ENCODE measurements around the gene TMEM205.

Gene TMEM205

DNA sequence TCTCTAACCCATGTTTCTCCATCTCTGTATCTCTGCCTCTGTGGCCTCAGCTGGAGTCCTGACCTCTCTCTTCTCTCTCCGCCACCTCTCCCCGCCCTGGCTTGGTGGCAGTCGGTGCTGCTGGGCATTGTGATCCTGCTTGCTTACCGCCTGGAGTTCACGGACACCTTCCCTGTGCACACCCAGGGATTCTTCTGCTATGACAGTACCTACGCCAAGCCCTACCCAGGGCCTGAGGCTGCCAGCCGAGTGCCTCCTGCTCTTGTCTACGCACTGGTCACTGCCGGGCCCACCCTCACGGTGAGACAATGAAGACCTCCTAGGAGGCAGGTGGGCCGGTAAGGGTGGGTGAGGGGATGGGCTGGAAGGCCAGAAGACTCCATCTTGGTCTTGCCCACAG is 13.4 kb upstream of the TMEM205 start:
- no peaks in the 10 kb centered on the region for H3K27me3 ChIP-seq (ENCODE audit: low read length)
- H3K4me2 ChIP-seq (ENCODE audit: low read depth, low read length, poor library complexity, severe bottlenecking) = no peak overlapping the region
- H3F3A ChIP-seq (ENCODE audit: insufficient read depth) = no peaks in the 10 kb centered on the region
- H4K20me1 ChIP-seq (ENCODE audit: low read depth, low read length) = no peaks in the 10 kb centered on the region; the same call in 1 of the 2 replicates
- H3K4me3 ChIP-seq (ENCODE audit: insufficient read depth, low read length, poor library complexity, severe bottlenecking) = no peak overlapping the region
- H3K27ac ChIP-seq (ENCODE audit: low read depth, low read length) = no peak overlapping the region
- H2AFZ ChIP-seq (ENCODE audit: low read depth, low read length, severe bottlenecking) = no peak overlapping the region
- H3K9ac ChIP-seq (ENCODE audit: low read length) = no peak overlapping the region
- no peaks in the 10 kb centered on the region for H3K36me3 ChIP-seq (ENCODE audit: low read length)
- no peaks in the 10 kb centered on the region for H3K9me2 ChIP-seq (replicated peaks; ENCODE audit: insufficient read depth, low read length)
- no peak for TF ChIP-seq EZH2phosphoT487 (conservative IDR thresholded peaks at IDR 0.05; ENCODE audit: low read length)
- TF ChIP-seq CTCF (IDR thresholded peaks at IDR 0.05; ENCODE audit: insufficient read depth, low read length, poor library complexity, severe bottlenecking) = no peak
- no peaks in the 10 kb centered on the region for H3K79me2 ChIP-seq (ENCODE audit: insufficient read depth, low read length)
- no peaks in the 10 kb centered on the region for H3K9me3 ChIP-seq (ENCODE audit: insufficient read depth, low read length)

- no peaks in the 10 kb centered on the region for H3K27me3 ChIP-seq (ENCODE audit: low read length)
- H3K9me3 ChIP-seq (ENCODE audit: insufficient read depth, low read length) = no peaks in the 10 kb centered on the region
- no peak overlapping the region for H3K4me3 ChIP-seq (ENCODE audit: insufficient read depth, low read length, poor library complexity, severe bottlenecking)
- no peak overlapping the region for H3K27ac ChIP-seq (ENCODE audit: low read depth, low read length)
- H3K9me2 ChIP-seq (replicated peaks; ENCODE audit: insufficient read depth, low read length) = no peaks in the 10 kb centered on the region
- no peaks in the 10 kb centered on the region for H3F3A ChIP-seq (ENCODE audit: insufficient read depth)
- H3K79me2 ChIP-seq (ENCODE audit: insufficient read depth, low read length) = no peaks in the 10 kb centered on the region
- TF ChIP-seq CTCF (IDR thresholded peaks at IDR 0.05; ENCODE audit: insufficient read depth, low read length, poor library complexity, severe bottlenecking) (no peak), EZH2phosphoT487 (conservative IDR thresholded peaks at IDR 0.05; ENCODE audit: low read length) (no peak)
- H3K36me3 ChIP-seq (ENCODE audit: low read length) = no peaks in the 10 kb centered on the region
- H3K9ac ChIP-seq (ENCODE audit: low read length) = no peak overlapping the region
- H3K4me2 ChIP-seq (ENCODE audit: low read depth, low read length, poor library complexity, severe bottlenecking) = no peak overlapping the region
- H4K20me1 ChIP-seq (ENCODE audit: low read depth, low read length) = no peaks in the 10 kb centered on the region; the same call in 1 of the 2 replicates
- H2AFZ ChIP-seq (ENCODE audit: low read depth, low read length, severe bottlenecking) = no peak overlapping the region
Observed at GRCh38 chr19:11356676-11357550, 10.8 kb upstream of the TMEM205 start.

- H3K79me2 ChIP-seq (ENCODE audit: insufficient read depth, low read length) = no peaks in the 10 kb centered on the region
- TF ChIP-seq CTCF (IDR thresholded peaks at IDR 0.05; ENCODE audit: insufficient read depth, low read length, poor library complexity, severe bottlenecking) (no peak), EZH2phosphoT487 (conservative IDR thresholded peaks at IDR 0.05; ENCODE audit: low read length) (no peak)
- H4K20me1 ChIP-seq (ENCODE audit: low read depth, low read length) = no peaks in the 10 kb centered on the region; the same call in 1 of the 2 replicates
- no peak overlapping the region for H3K9ac ChIP-seq (ENCODE audit: low read length)
- no peaks in the 10 kb centered on the region for H3K27me3 ChIP-seq (ENCODE audit: low read length)
- no peak overlapping the region for H3K4me2 ChIP-seq (ENCODE audit: low read depth, low read length, poor library complexity, severe bottlenecking)
- H3K36me3 ChIP-seq (ENCODE audit: low read length) = no peaks in the 10 kb centered on the region
- no peak overlapping the region for H3K4me3 ChIP-seq (ENCODE audit: insufficient read depth, low read length, poor library complexity, severe bottlenecking)
- H3K27ac ChIP-seq (ENCODE audit: low read depth, low read length) = no peak overlapping the region
- no peaks in the 10 kb centered on the region for H3K9me3 ChIP-seq (ENCODE audit: insufficient read depth, low read length)
- H3F3A ChIP-seq (ENCODE audit: insufficient read depth) = no peaks in the 10 kb centered on the region
- no peak overlapping the region for H2AFZ ChIP-seq (ENCODE audit: low read depth, low read length, severe bottlenecking)
- H3K9me2 ChIP-seq (replicated peaks; ENCODE audit: insufficient read depth, low read length) = no peaks in the 10 kb centered on the region
Observed at GRCh38 chr19:11356074-11356397, 10.0 kb upstream of the TMEM205 start.

All from SU-DHL-6 (cell line).